Fibroblast of upper back skin (primary cell): ENCODE results near the gene CES4A.
A peak's percentile ranks its signal among the peaks of the same experiment; 100 is the strongest.
"Not testable (repeated sequence)": the region's sequence is repeated elsewhere in the genome, so short reads cannot be mapped to it uniquely, and the experiment has no call there.

ENCODE experiments used
- DNase-seq: peaks from one replicate; pipeline ENCODE4 v3.0.0-alpha.2; 2013

The CES4A gene

GRCh38 chr16:66958857-66959703, 29.3 kb upstream of the CES4A start:
- no peak for DNase-seq

- DNase-seq: no peak
Observed at GRCh38 chr16:66959704-66960161, 28.7 kb upstream of the CES4A start.

GRCh38 chr16:66960270-66960669, 28.1 kb upstream of the CES4A start:
- no peak for DNase-seq

GRCh38 chr16:66961065-66961744, 27.2 kb upstream of the CES4A start, which contains the start of gene CES3:
Gene CES3, plus strand, starts transcription at chr16:66961266. Its CDS starts 42 bp downstream, at chr16:66961308.
- DNase-seq: peak; percentile 43

- no peak for DNase-seq
Observed at GRCh38 chr16:66961914-66962313, 26.5 kb upstream of the CES4A start.

- DNase-seq: no peak
Observed at GRCh38 chr16:66964049-66964448, 24.3 kb upstream of the CES4A start.

GRCh38 chr16:66968847-66969246, 19.5 kb upstream of the CES4A start:
- no peak for DNase-seq

- peak; percentile 58 for DNase-seq
Observed at GRCh38 chr16:66970775-66971720, 17.3 kb upstream of the CES4A start.

GRCh38 chr16:66972983-66973382, 15.4 kb upstream of the CES4A start:
- DNase-seq: no peak

- DNase-seq: no peak
Observed at GRCh38 chr16:66973716-66974115, 14.7 kb upstream of the CES4A start.

- DNase-seq: not testable (repeated sequence)
Observed at GRCh38 chr16:66974156-66974931, 14.0 kb upstream of the CES4A start.

- DNase-seq: not testable (repeated sequence)
Observed at GRCh38 chr16:66974932-66975246, 13.5 kb upstream of the CES4A start.

- DNase-seq: no peak
Observed at GRCh38 chr16:66975302-66975893, 13.0 kb upstream of the CES4A start.

GRCh38 chr16:66976746-66977145, 11.6 kb upstream of the CES4A start:
- no peak for DNase-seq

- DNase-seq: peak; percentile 79
Observed at GRCh38 chr16:66977341-66978113, 10.9 kb upstream of the CES4A start.

GRCh38 chr16:66979011-66979717, 9.2 kb upstream of the CES4A start:
- no peak for DNase-seq

GRCh38 chr16:66983033-66983432, 5.4 kb upstream of the CES4A start:
- DNase-seq: no peak

GRCh38 chr16:66984892-66985311, 3.5 kb upstream of the CES4A start:
- no peak for DNase-seq

- DNase-seq: no peak
Observed at GRCh38 chr16:66986559-66986958, 1.8 kb upstream of the CES4A start.

GRCh38 chr16:66991545-66992077, 3.2 kb downstream of the CES4A start:
- DNase-seq: no peak
